Measurements from ENCODE around the gene BRPF1.

BRPF1 gene

DNA sequence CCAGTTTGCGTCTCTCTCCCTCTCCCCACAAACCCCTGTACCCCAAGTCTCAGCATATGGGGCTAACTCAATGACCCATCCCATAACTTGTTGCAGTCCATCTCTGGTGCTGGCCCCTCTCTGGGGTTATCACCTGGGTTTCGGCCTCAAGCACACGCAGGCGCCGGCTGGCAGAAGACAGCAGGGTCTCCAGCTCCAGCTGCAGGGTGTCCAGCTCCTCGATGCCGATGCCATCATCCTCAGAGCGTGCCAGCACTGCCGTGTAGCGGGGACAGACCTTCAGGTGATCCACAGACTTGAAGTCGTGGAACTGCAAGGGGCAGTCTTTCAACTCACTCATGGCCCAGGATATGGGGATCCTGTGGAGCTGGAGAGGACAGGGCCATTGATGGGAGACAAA, 59.6 kb downstream of the BRPF1 start:
- no peak for ATAC-seq (ENCODE audit: low read depth)
- TF ChIP-seq, protein P1, sequence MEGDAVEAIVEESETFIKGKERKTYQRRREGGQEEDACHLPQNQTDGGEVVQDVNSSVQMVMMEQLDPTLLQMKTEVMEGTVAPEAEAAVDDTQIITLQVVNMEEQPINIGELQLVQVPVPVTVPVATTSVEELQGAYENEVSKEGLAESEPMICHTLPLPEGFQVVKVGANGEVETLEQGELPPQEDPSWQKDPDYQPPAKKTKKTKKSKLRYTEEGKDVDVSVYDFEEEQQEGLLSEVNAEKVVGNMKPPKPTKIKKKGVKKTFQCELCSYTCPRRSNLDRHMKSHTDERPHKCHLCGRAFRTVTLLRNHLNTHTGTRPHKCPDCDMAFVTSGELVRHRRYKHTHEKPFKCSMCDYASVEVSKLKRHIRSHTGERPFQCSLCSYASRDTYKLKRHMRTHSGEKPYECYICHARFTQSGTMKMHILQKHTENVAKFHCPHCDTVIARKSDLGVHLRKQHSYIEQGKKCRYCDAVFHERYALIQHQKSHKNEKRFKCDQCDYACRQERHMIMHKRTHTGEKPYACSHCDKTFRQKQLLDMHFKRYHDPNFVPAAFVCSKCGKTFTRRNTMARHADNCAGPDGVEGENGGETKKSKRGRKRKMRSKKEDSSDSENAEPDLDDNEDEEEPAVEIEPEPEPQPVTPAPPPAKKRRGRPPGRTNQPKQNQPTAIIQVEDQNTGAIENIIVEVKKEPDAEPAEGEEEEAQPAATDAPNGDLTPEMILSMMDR (IDR thresholded peaks at IDR 0.05; ENCODE audit: poor library complexity, severe bottlenecking) = no peak
- H3K27me3 ChIP-seq (ENCODE audit: insufficient read depth, poor library complexity, severe bottlenecking) = no peaks in the 10 kb centered on the region
- peaks cover 2% of the 10 kb centered on the region for H3K4me1 ChIP-seq (ENCODE audit: insufficient read depth, poor library complexity, severe bottlenecking)
- H3K27ac ChIP-seq (ENCODE audit: poor library complexity, severe bottlenecking) = no peak overlapping the region
- DNase-seq (ENCODE audit: low spot score) = no peak
- H3K9me3 ChIP-seq (ENCODE audit: severe bottlenecking) = no peaks in the 10 kb centered on the region
- no peak overlapping the region for H3K4me3 ChIP-seq (ENCODE audit: severe bottlenecking)
- H3K36me3 ChIP-seq (ENCODE audit: low read depth) = peaks cover 40% of the 10 kb centered on the region

DNA sequence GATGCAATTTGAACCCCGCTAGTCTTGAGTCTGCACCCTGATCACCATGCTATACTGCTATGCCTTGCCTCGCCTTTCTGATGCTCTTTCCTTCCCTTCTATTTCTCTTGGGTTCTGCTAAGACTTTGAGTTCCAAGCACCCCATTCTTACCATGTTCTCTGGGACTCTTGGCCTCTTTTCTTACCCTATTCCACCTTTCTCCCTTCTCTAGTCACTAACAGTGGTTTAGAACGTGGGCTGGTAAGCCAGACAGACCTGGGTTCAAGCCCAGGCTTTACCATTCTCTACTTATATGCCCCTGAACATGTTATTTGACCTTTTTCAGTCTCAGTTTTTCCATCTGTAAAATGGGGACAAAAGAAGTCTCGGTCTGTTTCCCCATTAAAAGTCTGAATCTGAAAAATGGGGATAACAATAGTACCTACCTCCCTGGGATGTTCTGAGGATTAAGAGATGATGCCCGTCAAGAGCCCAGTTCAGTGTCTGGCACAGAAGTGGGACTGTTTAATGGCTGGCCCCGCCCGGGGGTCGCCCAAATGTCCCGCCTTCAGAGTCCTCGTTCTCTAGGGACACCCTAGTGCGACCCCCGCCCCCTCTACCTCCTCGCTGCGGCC, 60.4 kb downstream of the BRPF1 start:
- Histone ChIP-seq H3K4me3 (ENCODE audit: severe bottlenecking) (peak overlapping the region; percentile 72), H3K36me3 (ENCODE audit: low read depth) (peaks cover 33% of the 10 kb centered on the region), H3K27ac (ENCODE audit: poor library complexity, severe bottlenecking) (peak overlapping the region; percentile 70), H3K9me3 (ENCODE audit: severe bottlenecking) (no peaks in the 10 kb centered on the region), H3K27me3 (ENCODE audit: insufficient read depth, poor library complexity, severe bottlenecking) (no peaks in the 10 kb centered on the region), H3K4me1 (ENCODE audit: insufficient read depth, poor library complexity, severe bottlenecking) (peaks cover 2% of the 10 kb centered on the region)
- DNase-seq (ENCODE audit: low spot score) = no peak
- ATAC-seq (ENCODE audit: low read depth) = no peak
- TF ChIP-seq, protein P1 (IDR thresholded peaks at IDR 0.05; ENCODE audit: poor library complexity, severe bottlenecking) = no peak

DNA sequence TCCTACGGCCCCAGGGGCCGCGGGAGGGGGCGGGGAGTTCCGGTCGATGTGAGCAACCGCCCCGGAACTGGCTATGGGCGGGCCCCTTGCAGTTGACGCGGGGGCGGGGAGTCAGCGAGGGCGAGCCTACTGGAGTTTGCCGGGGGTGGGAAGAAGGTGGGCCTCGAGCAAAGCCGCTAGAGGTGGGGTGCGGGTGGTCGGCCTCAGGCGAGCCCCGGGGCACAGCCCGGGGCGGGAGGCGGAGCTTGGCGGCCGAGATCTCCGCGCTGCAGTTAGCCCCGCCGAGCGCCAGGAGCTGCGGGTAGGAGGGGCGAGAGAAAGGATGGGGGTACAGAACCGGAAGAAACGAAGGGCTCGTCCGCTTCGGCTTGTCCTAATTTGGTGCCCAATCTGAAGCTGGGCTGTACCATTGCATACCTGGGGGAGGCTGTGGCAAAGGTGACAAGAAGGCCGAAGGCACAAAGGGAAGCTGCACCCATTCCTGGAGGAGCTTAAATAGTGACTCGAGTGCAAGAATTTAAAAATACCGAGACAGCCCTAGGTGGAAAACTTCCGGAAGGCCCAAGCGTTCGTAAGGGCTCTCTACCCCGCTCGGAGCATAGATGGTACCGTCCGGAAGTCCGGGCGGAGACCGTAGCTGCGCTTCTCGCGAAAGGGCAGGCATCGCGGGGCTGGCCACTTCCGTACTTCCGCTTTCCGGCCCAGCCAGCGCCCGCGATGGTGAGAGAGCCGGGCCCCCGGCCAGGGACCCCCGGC, 61.0 kb downstream of the BRPF1 start, which contains the start of the genes ARPC4 and TADA3:
ARPC4 (plus strand) TSS at position 678 of the 756 bp plus-strand sequence; CDS start at position 718, 40 bp downstream.
TADA3 (minus strand) TSS at position 69 of the 756 bp plus-strand sequence. CDS start 1,007 bp downstream, outside the sequence.
- H3K4me1 ChIP-seq (ENCODE audit: insufficient read depth, poor library complexity, severe bottlenecking) = peaks cover 2% of the 10 kb centered on the region

DNA sequence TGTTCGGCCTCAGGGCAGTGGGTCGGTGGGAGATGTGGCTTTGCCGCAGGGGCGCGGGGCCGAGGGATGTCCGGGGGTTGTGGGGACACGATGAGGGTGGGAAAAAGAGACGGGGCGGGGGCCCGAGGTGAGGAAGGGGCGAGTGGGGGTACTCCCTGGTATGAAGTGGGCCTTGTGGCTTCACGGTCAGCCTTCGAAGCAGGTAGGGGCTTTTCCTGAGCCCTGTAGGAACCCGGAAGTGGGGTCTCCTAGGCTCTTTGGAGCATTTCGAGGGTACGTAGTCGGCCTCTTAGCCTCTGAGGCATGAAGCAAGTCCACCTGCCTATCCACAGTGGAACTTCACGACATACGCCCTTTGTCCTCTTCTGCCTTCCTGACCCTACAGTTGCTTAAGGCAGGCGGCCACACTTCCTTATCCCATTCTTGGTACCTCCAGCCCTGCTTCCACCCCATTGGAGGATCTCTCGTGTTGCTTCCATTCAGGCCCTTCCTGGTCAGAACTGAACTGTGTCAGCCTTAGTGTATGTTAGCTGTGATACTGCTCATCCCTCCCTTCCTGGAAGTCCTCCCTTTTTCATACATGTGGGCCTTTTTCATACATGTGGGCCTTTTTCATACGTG, 61.7 kb downstream of the BRPF1 start:
- H3K4me1 ChIP-seq (ENCODE audit: insufficient read depth, poor library complexity, severe bottlenecking) = peaks cover 2% of the 10 kb centered on the region
- H3K36me3 ChIP-seq (ENCODE audit: low read depth) = peaks cover 46% of the 10 kb centered on the region
- H3K27ac ChIP-seq (ENCODE audit: poor library complexity, severe bottlenecking) = peak overlapping the region; percentile 70
- peak; percentile 34 for ATAC-seq (ENCODE audit: low read depth)
- H3K4me3 ChIP-seq (ENCODE audit: severe bottlenecking) = peak overlapping the region; percentile 72
- no peaks in the 10 kb centered on the region for H3K9me3 ChIP-seq (ENCODE audit: severe bottlenecking)
- TF ChIP-seq, protein P1 (IDR thresholded peaks at IDR 0.05; ENCODE audit: poor library complexity, severe bottlenecking) = no peak
- H3K27me3 ChIP-seq (ENCODE audit: insufficient read depth, poor library complexity, severe bottlenecking) = no peaks in the 10 kb centered on the region
- DNase-seq (ENCODE audit: low spot score) = no peak

More for the DNA sequence above, 61.0 kb downstream of the BRPF1 start, which contains the start of the genes ARPC4 and TADA3:
- TF ChIP-seq, protein P1 (IDR thresholded peaks at IDR 0.05; ENCODE audit: poor library complexity, severe bottlenecking) = no peak
- peaks cover 39% of the 10 kb centered on the region for H3K36me3 ChIP-seq (ENCODE audit: low read depth)
- ATAC-seq (ENCODE audit: low read depth) (peak; percentile 87), DNase-seq (ENCODE audit: low spot score) (peak; percentile 89)
- no peaks in the 10 kb centered on the region for H3K27me3 ChIP-seq (ENCODE audit: insufficient read depth, poor library complexity, severe bottlenecking)
- peak within 1 kb of the TSS; percentile 72 for H3K4me3 ChIP-seq (ENCODE audit: severe bottlenecking)
- peak within 1 kb of the TSS; percentile 70 for H3K27ac ChIP-seq (ENCODE audit: poor library complexity, severe bottlenecking)
- H3K9me3 ChIP-seq (ENCODE audit: severe bottlenecking) = no peaks in the 10 kb centered on the region
